Activated CD4-positive, alpha-beta T cell treated with anti-CD3 and anti-CD28 coated beads for 24 hours (primary cell): ENCODE measurements around the gene RRP1.
"Not testable (repeated sequence)": the region's sequence is repeated elsewhere in the genome, so short reads cannot be mapped to it uniquely, and the experiment has no call there.

Experiments used
- DNase-seq, 2 donors: peaks; one replicate each; pipeline ENCODE4 v3.0.0-alpha.2; 2020; ENCODE audit warnings: low read depth in 2 of 2

Gene RRP1

GRCh38 chr21:43836616-43837015 is 47.2 kb downstream of the RRP1 start:
- no peak for DNase-seq

- DNase-seq = no peak
Observed at GRCh38 chr21:43840259-43840658, 50.9 kb downstream of the RRP1 start.

DNA sequence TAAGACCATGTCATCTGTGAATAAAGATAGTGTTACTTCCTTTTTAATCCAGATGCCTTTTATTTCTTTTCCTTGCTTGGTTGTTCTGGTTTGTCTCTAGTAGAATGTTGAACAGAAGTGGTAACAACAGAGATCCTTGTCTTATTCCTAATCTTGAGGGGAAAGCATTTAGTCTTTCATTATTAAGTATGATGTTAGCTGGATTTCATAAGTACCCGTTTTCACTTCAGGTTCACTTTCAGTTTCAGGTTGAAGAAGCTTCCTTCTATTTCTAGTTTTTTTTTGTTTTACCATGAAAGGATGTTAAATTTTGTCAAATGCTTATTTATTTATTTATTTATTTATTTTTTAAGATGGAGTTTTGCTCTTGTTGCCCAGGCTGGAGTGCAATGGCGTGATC is 53.4 kb downstream of the RRP1 start:
- no peak for DNase-seq

DNA sequence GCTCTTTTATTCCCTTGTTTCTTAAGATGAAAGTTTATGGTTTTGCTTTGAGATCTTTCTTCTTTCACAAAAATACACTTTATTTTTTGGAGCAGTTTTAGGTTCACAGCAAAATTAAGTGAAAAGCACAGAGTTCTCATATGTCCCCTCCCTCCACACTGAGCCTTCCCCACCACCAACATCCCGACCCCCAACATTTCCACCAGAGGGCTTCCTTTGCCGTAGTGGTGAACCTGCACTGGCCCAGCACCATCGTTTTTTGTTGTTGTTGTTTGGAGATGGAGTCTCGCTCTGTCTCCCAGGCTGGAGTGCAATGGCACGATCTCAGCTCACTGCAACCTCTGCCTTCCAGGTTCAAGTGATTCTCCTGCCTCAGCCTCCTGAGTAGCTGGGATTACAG is 55.5 kb downstream of the RRP1 start:
- not testable (repeated sequence) for DNase-seq

DNA sequence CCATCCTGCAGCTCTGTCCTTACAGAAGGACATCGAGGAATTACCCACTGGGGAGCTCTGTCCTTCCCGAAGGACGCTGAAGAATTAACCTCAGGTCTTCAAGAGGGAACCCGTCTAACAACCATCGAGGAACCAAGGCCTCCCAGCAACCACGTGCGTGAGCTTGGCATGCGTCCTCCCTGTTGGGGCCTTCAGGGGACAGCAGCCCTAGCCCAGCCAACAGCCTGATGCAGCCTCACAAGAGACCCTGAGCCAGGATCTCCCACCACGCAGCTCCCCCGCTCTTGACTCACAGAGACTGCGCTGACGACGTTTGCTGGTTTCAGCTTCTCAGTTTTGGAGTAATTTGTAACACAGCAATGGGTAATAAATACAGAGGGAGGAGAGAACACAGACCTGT is 56.0 kb downstream of the RRP1 start:
- no peak for DNase-seq

- DNase-seq = no peak
Observed at GRCh38 chr21:43846430-43846829, 57.1 kb downstream of the RRP1 start.

GRCh38 chr21:43847301-43847700 is 57.9 kb downstream of the RRP1 start:
- DNase-seq = no peak

DNA sequence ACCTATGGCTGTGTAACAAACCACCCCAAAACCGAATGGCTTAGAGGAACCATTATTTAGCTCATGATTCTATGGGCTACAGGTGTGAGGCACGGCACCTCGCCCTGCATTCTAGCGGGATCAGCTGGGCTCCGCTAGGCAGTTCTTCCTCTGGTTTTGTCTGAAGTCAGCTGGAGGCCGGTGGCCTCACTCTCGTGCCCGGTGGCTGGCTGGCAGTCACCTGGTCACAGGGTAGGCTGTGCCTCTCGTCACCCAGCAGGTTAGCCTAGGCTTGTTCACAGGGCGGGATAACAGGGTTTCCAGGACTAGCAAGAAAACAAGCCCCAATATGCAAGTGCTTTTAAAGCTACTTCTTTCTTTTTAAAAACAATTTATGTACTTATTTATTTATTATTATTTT is 59.4 kb downstream of the RRP1 start:
- DNase-seq = no peak

DNA sequence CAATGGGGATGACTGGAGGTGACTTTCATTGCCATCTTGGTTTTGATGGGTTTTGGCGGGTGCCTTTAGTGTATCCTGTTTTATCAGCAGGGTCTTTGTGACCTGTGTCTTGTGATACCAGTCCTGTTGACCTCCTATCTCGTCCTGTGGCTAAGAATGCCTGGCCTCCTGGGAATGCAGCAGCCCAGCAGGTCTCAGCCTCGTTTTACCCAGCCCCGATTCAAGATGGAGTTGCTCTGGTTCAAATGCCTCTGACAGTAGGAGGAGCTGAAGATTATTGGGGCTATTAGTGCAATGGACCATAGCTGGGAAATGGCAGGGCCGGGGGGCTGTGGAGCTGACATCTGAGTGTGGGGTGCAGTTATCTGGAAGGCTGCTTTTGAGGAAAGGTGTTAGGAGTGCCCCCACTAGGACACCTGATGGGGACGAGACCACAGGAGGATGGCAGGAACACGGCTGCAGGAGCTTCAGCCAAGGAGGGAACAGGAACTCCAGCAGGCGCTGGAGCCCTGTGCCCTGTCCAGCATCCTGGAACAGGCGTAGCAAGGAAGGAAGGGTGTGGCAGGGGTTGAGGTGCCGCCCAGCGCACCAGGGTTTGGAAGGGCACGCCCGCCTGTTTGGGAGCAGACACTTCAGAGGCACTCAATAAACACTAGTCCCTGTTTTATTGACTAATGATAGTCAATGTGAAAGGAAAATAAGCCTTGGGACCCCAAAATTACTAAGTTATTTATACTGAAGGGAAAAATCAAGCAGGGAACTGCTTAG is 60.3 kb downstream of the RRP1 start:
- DNase-seq = no peak

GRCh38 chr21:43850728-43851295 is 61.4 kb downstream of the RRP1 start:
- DNase-seq = no peak

- no peak for DNase-seq
Observed at GRCh38 chr21:43851593-43851992, 62.2 kb downstream of the RRP1 start.

GRCh38 chr21:43853851-43854772 is 64.7 kb downstream of the RRP1 start:
- no peak for DNase-seq
